OCI-LY1 (cell line): ENCODE results near the gene NRCAM.

Experiments used
- H2AFZ ChIP-seq: fragments of 200-600 bp; sonication (generic), shearing (Covaris generic); 2 replicates; pipeline ENCODE4 v1.6.0; 2014; ENCODE audit warnings: antibody characterized with exemption, mild to moderate bottlenecking, low read length
- H3F3A ChIP-seq: fragments of 200-600 bp; sonication (generic), shearing (Covaris generic); 2 replicates; pipeline ENCODE4 v1.6.0; 2014; ENCODE audit warnings: mild to moderate bottlenecking, antibody characterized with exemption, low read length, moderate library complexity; ENCODE audit not compliant: insufficient read depth
- H3K27ac ChIP-seq: fragments of 200-600 bp; sonication (generic); 2 replicates; pipeline ENCODE4 v1.5.1; 2014; ENCODE audit warnings: low read length, mixed run types, mild to moderate bottlenecking, low read depth; ENCODE audit not compliant: poor library complexity, severe bottlenecking
- H3K27me3 ChIP-seq: fragments of 200-600 bp; sonication (generic); 2 replicates; pipeline ENCODE4 v1.6.0; 2014; ENCODE audit warnings: antibody characterized with exemption, mild to moderate bottlenecking, low read length, moderate library complexity; ENCODE audit not compliant: insufficient read depth
- H3K36me3 ChIP-seq: fragments of 200-600 bp; sonication (generic); 2 replicates; pipeline ENCODE4 v1.6.1; 2014; ENCODE audit warnings: mild to moderate bottlenecking, antibody characterized with exemption, low read length, moderate library complexity, mixed read lengths; ENCODE audit not compliant: insufficient read depth
- H3K4me1 ChIP-seq: fragments of 200-600 bp; sonication (generic); 2 replicates; pipeline ENCODE4 v1.5.1; 2014; ENCODE audit warnings: mild to moderate bottlenecking, low read length, moderate library complexity; ENCODE audit not compliant: insufficient read depth, severe bottlenecking
- H3K4me2 ChIP-seq: fragments of 200-600 bp; sonication (generic), shearing (Covaris generic); 2 replicates; pipeline ENCODE4 v1.6.1; 2014; ENCODE audit warnings: low read length
- H3K4me3 ChIP-seq: fragments of 200-600 bp; sonication (generic); 2 replicates; pipeline ENCODE4 v1.5.1; 2014; ENCODE audit warnings: low read length, low read depth, mild to moderate bottlenecking, mixed read lengths; ENCODE audit not compliant: poor library complexity, severe bottlenecking
- H3K79me2 ChIP-seq: fragments of 200-600 bp; shearing (Covaris generic); 2 replicates; pipeline ENCODE4 v1.6.1; 2016; ENCODE audit warnings: mixed run types, low read length, mixed read lengths; ENCODE audit not compliant: insufficient read depth
- H3K9ac ChIP-seq: fragments of 200-600 bp; sonication (generic), shearing (Covaris generic); 2 replicates; pipeline ENCODE4 v1.6.1; 2014; ENCODE audit warnings: mild to moderate bottlenecking, low read length, mixed read lengths
- H3K9me2 ChIP-seq: fragments of 200-600 bp; sonication (generic), shearing (Covaris generic); 2 replicates; pipeline ENCODE4 v1.6.1; 2014; ENCODE audit warnings: low read depth, mild to moderate bottlenecking, low read length, mixed read lengths
- H3K9me3 ChIP-seq: fragments of 200-600 bp; shearing (Covaris generic); 2 replicates; pipeline ENCODE4 v1.6.1; 2014; ENCODE audit warnings: low read length, mixed read lengths
- H4K20me1 ChIP-seq: fragments of 200-600 bp; sonication (generic), shearing (Covaris generic); 2 replicates; pipeline ENCODE4 v1.6.0; 2016; ENCODE audit warnings: mild to moderate bottlenecking, low read length; ENCODE audit not compliant: insufficient read depth
- EZH2 ChIP-seq: fragments of 200-600 bp; sonication (generic), shearing (Covaris generic); IDR thresholded peaks from 2 replicates; pipeline ENCODE4 v1.8.0; 2017; ENCODE audit warnings: borderline replicate concordance, mixed run types, mild to moderate bottlenecking, antibody characterized with exemption, low read length, moderate library complexity, mixed read lengths
- TF ChIP-seq, protein P1 (sequence below): fragments of 200-600 bp; sonication (generic), shearing (Covaris generic); IDR thresholded peaks from 2 replicates; pipeline ENCODE4 v1.5.1; 2017; ENCODE audit warnings: mild to moderate bottlenecking, antibody characterized with exemption, low read length, moderate library complexity, mixed read lengths

Gene NRCAM

DNA sequence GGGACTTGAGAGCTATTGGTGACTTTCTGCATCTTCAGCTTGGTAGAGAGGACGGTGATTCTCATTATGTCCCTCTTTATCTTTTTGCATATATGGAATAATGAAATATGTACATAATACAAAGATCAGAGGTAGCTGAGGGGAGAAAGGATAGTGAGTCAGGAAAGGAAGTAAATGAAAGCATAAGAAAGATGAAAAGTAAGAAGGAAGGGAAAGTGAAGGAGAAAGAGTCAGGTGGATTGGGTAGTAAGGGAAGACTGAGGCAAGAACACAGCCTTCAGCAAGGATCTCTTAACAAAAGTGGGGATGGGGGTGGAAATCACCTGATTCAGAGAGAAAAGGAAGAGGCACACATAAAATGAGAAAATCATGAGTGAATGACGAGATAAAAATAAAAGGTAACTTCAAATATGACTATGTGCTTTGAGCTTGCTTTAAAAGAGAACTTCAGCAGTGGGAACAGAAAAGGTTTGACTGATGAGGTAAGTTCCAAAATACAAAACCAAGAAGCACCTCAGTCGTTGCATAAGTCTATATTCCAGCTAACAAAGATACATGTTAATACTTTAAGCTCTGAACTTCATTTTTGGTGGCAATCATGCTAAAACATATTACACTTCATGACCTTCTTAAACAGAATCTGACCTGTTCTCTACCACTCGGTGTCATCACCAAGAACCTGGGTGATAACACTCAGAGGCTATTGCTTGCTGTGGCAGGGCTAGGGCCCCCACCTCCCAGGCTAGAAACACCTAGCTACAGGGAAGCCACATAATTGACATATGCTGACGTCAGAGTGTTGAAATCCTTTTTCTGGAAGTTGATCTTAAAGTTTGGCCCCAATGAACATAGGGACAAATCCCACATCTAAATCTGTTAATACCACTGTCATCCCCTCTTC is 32.9 kb downstream of the NRCAM start:
- H3K9me2 ChIP-seq, result no peaks in the 10 kb centered on the region
- no peaks in the 10 kb centered on the region for H3F3A ChIP-seq
- H3K9ac ChIP-seq, result no peak overlapping the region
- no peaks in the 10 kb centered on the region for H3K79me2 ChIP-seq
- no peak for TF ChIP-seq EZH2
- TF ChIP-seq, protein P1, sequence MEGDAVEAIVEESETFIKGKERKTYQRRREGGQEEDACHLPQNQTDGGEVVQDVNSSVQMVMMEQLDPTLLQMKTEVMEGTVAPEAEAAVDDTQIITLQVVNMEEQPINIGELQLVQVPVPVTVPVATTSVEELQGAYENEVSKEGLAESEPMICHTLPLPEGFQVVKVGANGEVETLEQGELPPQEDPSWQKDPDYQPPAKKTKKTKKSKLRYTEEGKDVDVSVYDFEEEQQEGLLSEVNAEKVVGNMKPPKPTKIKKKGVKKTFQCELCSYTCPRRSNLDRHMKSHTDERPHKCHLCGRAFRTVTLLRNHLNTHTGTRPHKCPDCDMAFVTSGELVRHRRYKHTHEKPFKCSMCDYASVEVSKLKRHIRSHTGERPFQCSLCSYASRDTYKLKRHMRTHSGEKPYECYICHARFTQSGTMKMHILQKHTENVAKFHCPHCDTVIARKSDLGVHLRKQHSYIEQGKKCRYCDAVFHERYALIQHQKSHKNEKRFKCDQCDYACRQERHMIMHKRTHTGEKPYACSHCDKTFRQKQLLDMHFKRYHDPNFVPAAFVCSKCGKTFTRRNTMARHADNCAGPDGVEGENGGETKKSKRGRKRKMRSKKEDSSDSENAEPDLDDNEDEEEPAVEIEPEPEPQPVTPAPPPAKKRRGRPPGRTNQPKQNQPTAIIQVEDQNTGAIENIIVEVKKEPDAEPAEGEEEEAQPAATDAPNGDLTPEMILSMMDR, result no peak
- H3K27me3 ChIP-seq, result no peaks in the 10 kb centered on the region
- H3K4me2 ChIP-seq, result no peak overlapping the region
- H3K36me3 ChIP-seq, result no peaks in the 10 kb centered on the region
- H3K27ac ChIP-seq, result no peak overlapping the region
- no peaks in the 10 kb centered on the region for H4K20me1 ChIP-seq
- H3K4me3 ChIP-seq, result no peak overlapping the region
- H2AFZ ChIP-seq, result no peak overlapping the region
- no peaks in the 10 kb centered on the region for H3K9me3 ChIP-seq
- H3K4me1 ChIP-seq, result no peaks in the 10 kb centered on the region

DNA sequence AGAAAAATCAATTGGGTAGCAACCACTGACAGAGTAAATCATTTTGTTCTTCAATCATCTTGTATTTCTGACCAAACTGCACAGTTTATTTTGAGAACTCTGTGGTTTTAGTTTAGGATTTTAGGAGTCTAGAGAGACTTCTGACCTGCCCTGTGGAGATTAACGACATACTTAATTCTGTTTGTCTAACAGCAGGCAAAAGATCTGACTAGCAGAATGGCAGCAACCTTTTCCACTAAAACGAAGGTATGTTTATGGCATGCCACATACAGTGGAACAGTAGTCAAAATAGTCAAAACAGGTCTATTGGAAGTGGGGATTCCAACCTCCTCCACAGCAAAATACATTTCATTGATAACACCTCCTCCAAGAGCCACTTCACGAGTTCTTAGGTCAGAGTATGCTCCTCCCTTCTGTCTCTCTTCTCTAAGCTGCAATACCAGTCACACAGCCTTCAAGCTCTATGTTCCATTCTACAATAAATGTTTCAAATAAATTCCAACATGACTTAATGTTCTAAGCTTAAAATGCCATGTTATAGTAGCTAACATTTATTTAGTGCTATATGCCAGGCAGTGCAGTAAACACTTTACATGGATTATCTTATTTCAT is 34.4 kb downstream of the NRCAM start:
- H2AFZ ChIP-seq, result no peak overlapping the region
- no peaks in the 10 kb centered on the region for H3K9me2 ChIP-seq
- H3F3A ChIP-seq, result no peaks in the 10 kb centered on the region
- H3K36me3 ChIP-seq, result no peaks in the 10 kb centered on the region
- no peak overlapping the region for H3K9ac ChIP-seq
- TF ChIP-seq, protein P1, result no peak
- TF ChIP-seq EZH2, result no peak
- H3K4me2 ChIP-seq, result no peak overlapping the region
- H3K27ac ChIP-seq, result no peak overlapping the region
- peaks cover 3% of the 10 kb centered on the region for H3K4me1 ChIP-seq
- H3K79me2 ChIP-seq, result no peaks in the 10 kb centered on the region
- no peaks in the 10 kb centered on the region for H3K9me3 ChIP-seq
- no peak overlapping the region for H3K4me3 ChIP-seq
- H4K20me1 ChIP-seq, result no peaks in the 10 kb centered on the region
- no peaks in the 10 kb centered on the region for H3K27me3 ChIP-seq

DNA sequence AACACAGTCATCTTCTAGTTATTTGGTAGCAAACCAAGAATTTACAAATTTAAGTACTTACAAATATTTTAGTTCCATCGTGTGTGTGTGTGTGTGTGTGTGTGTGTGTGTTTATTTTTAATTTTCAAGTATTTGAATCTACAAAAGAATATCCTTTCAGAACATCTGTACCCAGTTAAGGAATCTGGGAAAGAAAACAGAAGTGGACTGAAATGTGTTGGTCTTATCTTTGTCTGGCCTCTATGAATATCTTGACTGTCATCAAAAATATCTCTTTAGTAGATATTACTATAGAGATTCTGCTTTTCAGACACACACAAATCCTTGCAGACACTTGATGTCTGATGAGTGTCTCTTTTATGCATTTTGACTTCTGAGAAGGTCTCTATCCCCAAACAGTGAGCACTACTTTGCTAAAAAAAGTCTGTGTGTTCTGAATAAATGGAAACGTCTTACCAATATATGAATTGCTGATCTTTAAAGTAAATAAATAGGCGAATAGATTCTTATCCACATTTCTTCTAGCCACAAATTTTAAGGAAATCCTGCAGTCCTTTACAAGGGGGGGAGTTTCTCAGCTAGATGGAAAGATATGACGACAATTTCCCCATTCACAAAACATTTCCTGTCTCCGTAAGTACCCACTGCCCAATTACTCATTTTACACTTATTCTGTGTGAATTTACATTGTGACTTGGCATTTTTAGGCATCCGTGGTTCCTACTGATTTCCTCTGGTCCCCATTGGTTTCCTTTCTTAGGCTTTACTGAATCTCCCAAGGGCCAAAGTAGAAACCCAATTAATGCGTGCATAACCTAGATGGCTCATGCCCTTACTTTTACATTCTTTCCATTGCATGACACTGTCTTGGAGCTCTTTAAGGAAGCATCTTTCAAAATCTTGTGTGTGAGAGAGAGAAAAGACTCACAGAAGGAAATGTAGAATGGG is 36.0 kb downstream of the NRCAM start:
- Histone ChIP-seq H3K4me1 (peaks cover 19% of the 10 kb centered on the region), H3K4me2 (no peak overlapping the region), H3K9ac (no peak overlapping the region), H3K27me3 (no peaks in the 10 kb centered on the region), H2AFZ (no peak overlapping the region), H3K9me2 (no peaks in the 10 kb centered on the region), H3F3A (no peaks in the 10 kb centered on the region), H3K9me3 (no peaks in the 10 kb centered on the region), H3K27ac (no peak overlapping the region), H3K79me2 (no peaks in the 10 kb centered on the region), H3K36me3 (no peaks in the 10 kb centered on the region), H4K20me1 (no peaks in the 10 kb centered on the region), H3K4me3 (no peak overlapping the region)
- no peak for TF ChIP-seq EZH2
- TF ChIP-seq, protein P1, result no peak
